H1 (cell line): ENCODE results near the gene KRTAP5-4. TPM values are rescaled to one million over a fixed set of nuclear protein-coding genes. Genes with fewer than 3 reads are reported as not detected.
"Not testable (repeated sequence)": the region's sequence is repeated elsewhere in the genome, so short reads cannot be mapped to it uniquely, and the experiment has no call there.

Experiments used
- CTCF ChIA-PET: fragments of 300-600 bp; sonication (Branson Sonifier 250); formaldehyde crosslinking; loops from one replicate; lab custom pipeline; 2021; ENCODE audit not compliant: partially characterized antibody; lab: Charles Lee
- POLR2A ChIA-PET: fragments of 300-600 bp; sonication (Branson Sonifier 250); formaldehyde crosslinking; loops from one replicate; lab custom pipeline; 2021; ENCODE audit warnings: inconsistent platforms; ENCODE audit not compliant: partially characterized antibody; lab: Charles Lee
- DNase-seq, 2 experiments: peaks; one replicate each; pipeline versions ENCODE4 v3.0.0 to v3.0.0-alpha.2; 2010 to 2022; ENCODE audit warnings: low spot score in 2 of 2, low read depth in 1 of 2, mixed read lengths in 1 of 2
- FAIRE-seq: peaks from 2 replicates; lab custom pipeline; 2011; peaks lifted over from hg19 to GRCh38; lab: Jason Lieb, UNC
- H2AFZ ChIP-seq: 2 replicates; pipeline ENCODE4 v1.8.1; 2012; ENCODE audit warnings: low read length, inconsistent platforms
- H2AK5ac ChIP-seq: 2 replicates; pipeline ENCODE4 v1.6.1; 2013; ENCODE audit warnings: low read depth, low read length
- H2BK120ac ChIP-seq: replicated peaks from 2 replicates; pipeline ENCODE3; 2013; ENCODE audit warnings: low read depth, low read length, inconsistent platforms
- H2BK12ac ChIP-seq: 2 replicates; pipeline ENCODE4 v1.6.1; 2013; ENCODE audit warnings: low read depth, low read length
- H2BK15ac ChIP-seq: 2 replicates; pipeline ENCODE4 v1.6.1; 2013; ENCODE audit warnings: low read length
- H2BK20ac ChIP-seq: 2 replicates; pipeline ENCODE4 v1.6.1; 2013; ENCODE audit warnings: low read length
- H2BK5ac ChIP-seq: 2 replicates; pipeline ENCODE4 v1.6.1; 2013; ENCODE audit warnings: low read depth, low read length
- H3K14ac ChIP-seq: 2 replicates; pipeline ENCODE4 v1.6.1; 2013; ENCODE audit warnings: inconsistent platforms; ENCODE audit not compliant: insufficient read length
- H3K18ac ChIP-seq: 2 replicates; pipeline ENCODE4 v1.6.1; 2013; ENCODE audit warnings: low read length; ENCODE audit errors: extremely low read depth
- H3K23ac ChIP-seq: 2 replicates; pipeline ENCODE4 v1.6.1; 2013; ENCODE audit warnings: inconsistent platforms; ENCODE audit not compliant: insufficient read length
- H3K23me2 ChIP-seq: 2 replicates; pipeline ENCODE4 v1.6.1; 2013; ENCODE audit warnings: low read depth, low read length
- H3K27ac ChIP-seq: 2 replicates; pipeline ENCODE4 v1.6.1; 2011; ENCODE audit warnings: low read depth, low read length, inconsistent platforms
- H3K27me3 ChIP-seq, 4 experiments: replicated peaks in 1 of 4; 1 replicate in 1 of 4; 2 replicates in 3 of 4; pipeline versions ENCODE4 v1.6.1 to v1.8.1; 2011 to 2013; ENCODE audit warnings: low read length in 3 of 4, mild to moderate bottlenecking in 3 of 4, inconsistent platforms in 2 of 4, mixed read lengths in 2 of 4, moderate library complexity in 1 of 4; ENCODE audit not compliant: control insufficient read depth in 3 of 4, insufficient read depth in 3 of 4; ENCODE audit errors: extremely low read depth in 1 of 4
- H3K36me3 ChIP-seq, 4 experiments: 2 replicates each; pipeline versions ENCODE4 v1.6.1 to v1.8.1; 2011 to 2013; ENCODE audit warnings: mild to moderate bottlenecking in 4 of 4, low read length in 3 of 4, moderate library complexity in 2 of 4, control low read depth in 1 of 4, inconsistent platforms in 1 of 4; ENCODE audit not compliant: insufficient read depth in 4 of 4, control insufficient read depth in 2 of 4
- H3K4ac ChIP-seq: replicated peaks from 2 replicates; pipeline ENCODE3; 2013; ENCODE audit warnings: low read length, low read depth, mixed read lengths, inconsistent platforms; ENCODE audit not compliant: insufficient read length
- H3K4me1 ChIP-seq, 4 experiments: replicated peaks in 1 of 4; 1 replicate in 1 of 4; 2 replicates in 3 of 4; pipeline versions ENCODE4 v1.6.1 to v1.8.1; 2011 to 2013; ENCODE audit warnings: low read length in 3 of 4, inconsistent platforms in 2 of 4, mixed read lengths in 1 of 4; ENCODE audit not compliant: insufficient read depth in 4 of 4, control insufficient read depth in 3 of 4
- H3K4me2 ChIP-seq, 2 experiments: 2 replicates each; pipeline versions ENCODE4 v1.6.1 to v1.8.1; 2011 to 2013; ENCODE audit warnings: low read depth in 2 of 2, low read length in 2 of 2, control low read depth in 1 of 2, inconsistent platforms in 1 of 2, mild to moderate bottlenecking in 1 of 2; ENCODE audit not compliant: insufficient read depth in 1 of 2
- H3K4me3 ChIP-seq, 4 experiments: fragments of 200-600, 300-600 bp in 1 of 4; sonication (generic), shearing (Covaris generic), sonication (Bioruptor Twin) in 1 of 4; 2 replicates each; pipeline versions ENCODE4 v1.5.1 to v1.8.1; 2011 to 2016; ENCODE audit warnings: low read length in 4 of 4, low read depth in 3 of 4, control low read depth in 2 of 4, inconsistent platforms in 2 of 4, mild to moderate bottlenecking in 2 of 4, mixed read lengths in 1 of 4, moderate library complexity in 1 of 4; ENCODE audit not compliant: insufficient read depth in 2 of 4; ENCODE audit errors: extremely low read depth in 1 of 4
- H3K56ac ChIP-seq: replicated peaks from 2 replicates; pipeline ENCODE3; 2013; ENCODE audit warnings: low read depth, mild to moderate bottlenecking, mixed read lengths, low read length, inconsistent platforms; ENCODE audit not compliant: insufficient read length
- H3K79me1 ChIP-seq: 2 replicates; pipeline ENCODE4 v1.6.1; 2013; ENCODE audit warnings: low read depth, low read length, control low read depth
- H3K79me2 ChIP-seq, 2 experiments: 2 replicates each; pipeline versions ENCODE4 v1.6.1 to v1.8.1; 2012 to 2013; ENCODE audit warnings: low read length in 2 of 2, mild to moderate bottlenecking in 2 of 2, inconsistent platforms in 1 of 2; ENCODE audit not compliant: insufficient read depth in 2 of 2, control insufficient read depth in 1 of 2
- H3K9ac ChIP-seq, 4 experiments: replicated peaks in 1 of 4; 1 replicate in 1 of 4; 2 replicates in 3 of 4; pipeline versions ENCODE4 v1.6.1 to v1.8.1; 2011 to 2013; ENCODE audit warnings: low read depth in 3 of 4, low read length in 3 of 4, control low read depth in 2 of 4, mild to moderate bottlenecking in 2 of 4, moderate library complexity in 2 of 4, inconsistent platforms in 1 of 4; ENCODE audit errors: extremely low read depth in 1 of 4
- H3K9me3 ChIP-seq, 2 experiments: 2 replicates each; pipeline versions ENCODE4 v1.6.1 to v1.8.1; 2012 to 2013; ENCODE audit warnings: mild to moderate bottlenecking in 2 of 2, moderate library complexity in 2 of 2, control low read depth in 1 of 2, inconsistent platforms in 1 of 2, low read depth in 1 of 2, low read length in 1 of 2, mixed read lengths in 1 of 2; ENCODE audit not compliant: insufficient read depth in 2 of 2
- H4K20me1 ChIP-seq, 2 experiments: replicated peaks in 1 of 2; 2 replicates each; pipeline versions ENCODE3 to v1.8.1; 2011 to 2013; ENCODE audit warnings: inconsistent platforms in 2 of 2, low read length in 2 of 2, mild to moderate bottlenecking in 1 of 2; ENCODE audit not compliant: insufficient read depth in 2 of 2, control insufficient read depth in 1 of 2
- H4K5ac ChIP-seq: 2 replicates; pipeline ENCODE4 v1.6.1; 2013; ENCODE audit warnings: low read length, low read depth, mixed read lengths, inconsistent platforms; ENCODE audit not compliant: insufficient read length
- H4K8ac ChIP-seq: 2 replicates; pipeline ENCODE4 v1.8.0; 2013; ENCODE audit warnings: mild to moderate bottlenecking, moderate library complexity, low read length, inconsistent platforms; ENCODE audit not compliant: insufficient read depth; ENCODE audit errors: extremely low read depth
- H4K91ac ChIP-seq: replicated peaks from 2 replicates; pipeline ENCODE3; 2013; ENCODE audit warnings: low read length, mixed read lengths, inconsistent platforms; ENCODE audit not compliant: insufficient read length
- WGBS, 2 experiments: shearing (Covaris generic) in 1 of 2; methylation state at CpG; one replicate each; pipeline versions ENCODE4 v1.1.6 to v1.1.7; 2013 to 2015; ENCODE audit warnings: low lambda C conversion rate in 2 of 2, mixed read lengths in 2 of 2, inconsistent platforms in 1 of 2, low coverage in 1 of 2, missing lambda C conversion rate in 1 of 2; ENCODE audit not compliant: insufficient replicate concordance in 2 of 2, insufficient coverage in 1 of 2, insufficient read length in 1 of 2; ENCODE audit errors: extremely low coverage in 1 of 2, missing lambda C conversion rate in 1 of 2; 5-methylcytosine and 5-hydroxymethylcytosine counted together
- polyA plus RNA-seq, 7 experiments: library from polyadenylated mRNA; depleted of rRNA in 3 of 7; stranded (reverse) in 5 of 7; unstranded in 2 of 7; fragments of >200 nt in 5 of 7; fragments of 200-250 nt in 2 of 7; gene quantifications; 1 replicate in 5 of 7; 2 replicates in 1 of 7; 4 replicates in 1 of 7; pipeline versions ENCODE4 v1.2.1 to v1.2.3, GENCODE V29; 2011 to 2013; ENCODE audit warnings: missing spikeins in 2 of 7, mixed read lengths in 2 of 7
- total RNA-seq: library from RNA; stranded (reverse); fragmentation: NEBNext Ultra II Directional; extraction: Animal tissue kit (Norgen Biotek cat#: 25700); gene quantifications from 2 replicates; pipeline ENCODE4 v1.2.1, GENCODE V29; 2021

KRTAP5-4 gene
- total and polyA plus RNA-seq, 2 of the 8 experiments (the other 6 are each of a cell fraction or from before 2014, with no cell fraction given), result not detected

GRCh38 chr11:1646540-1646939, 24.6 kb upstream of the KRTAP5-4 start:
- H2BK5ac ChIP-seq, FAIRE-seq, H4K5ac ChIP-seq, H3K79me2 ChIP-seq, H3K4me3 ChIP-seq, H3K23ac ChIP-seq, H3K4ac ChIP-seq, H3K9me3 ChIP-seq, H3K9ac ChIP-seq, H3K4me1 ChIP-seq, H3K4me2 ChIP-seq, H3K23me2 ChIP-seq, H3K27me3 ChIP-seq, POLR2A ChIA-PET, H4K91ac ChIP-seq, H2AK5ac ChIP-seq, H2BK12ac ChIP-seq, DNase-seq, H2AFZ ChIP-seq, H3K79me1 ChIP-seq, H3K27ac ChIP-seq, H4K8ac ChIP-seq, H4K20me1 ChIP-seq, H2BK15ac ChIP-seq, H3K14ac ChIP-seq, H2BK120ac ChIP-seq, H3K18ac ChIP-seq, H2BK20ac ChIP-seq, H3K56ac ChIP-seq, H3K36me3 ChIP-seq: not testable (repeated sequence)
- 86% methylated on average over 10 of the region's 10 CpGs; no CpG with 5 or more reads in 1 of the 2 experiments for WGBS, 2 experiments
- CTCF ChIA-PET, result interaction anchor here (0.6 to 2.3 kb wide), 9 partner anchors 33 to 824 kb away, joined by 3 to 7 read pairs (median 4); no protein-coding TSS in a partner anchor
